ENCODE results near the gene CDR2L.
"Not testable (repeated sequence)": the region's sequence is repeated elsewhere in the genome, so short reads cannot be mapped to it uniquely, and the experiment has no call there.

The CDR2L gene

GRCh38 chr17:75045946-75046406 is 58.5 kb downstream of the CDR2L start:
- DNase-seq: not testable (repeated sequence)

GRCh38 chr17:75046407-75047289 is 59.2 kb downstream of the CDR2L start, which contains the start of the genes ATP5PD and KCTD2:
Gene ATP5PD, minus strand, starts transcription at chr17:75046969. Its CDS starts 4,319 bp downstream, at chr17:75042650.
Gene KCTD2, plus strand, starts transcription at chr17:75047225. Its CDS starts 26 bp downstream, at chr17:75047251.
- DNase-seq: peak; percentile 80

GRCh38 chr17:75047398-75048098 is 60.1 kb downstream of the CDR2L start:
- DNase-seq: no peak

GRCh38 chr17:75048249-75048878 is 60.9 kb downstream of the CDR2L start:
- DNase-seq: no peak

- no peak for DNase-seq
Measured at GRCh38 chr17:75049057-75049456, 61.6 kb downstream of the CDR2L start.

- DNase-seq: no peak
Measured at GRCh38 chr17:75049706-75050105, 62.3 kb downstream of the CDR2L start.

- DNase-seq: no peak
Measured at GRCh38 chr17:75051941-75052340, 64.5 kb downstream of the CDR2L start.

Measured in NCI-H748 treated with DMSO at 0.1 percent for 48 hours (cell line).